H1 (cell line): ENCODE measurements around the gene IDI2. TPM values are rescaled to one million over a fixed set of nuclear protein-coding genes. Genes with fewer than 3 reads are reported as not detected.

Experiments used
- polyA plus RNA-seq, 7 experiments: library from polyadenylated mRNA; depleted of rRNA in 3 of 7; stranded (reverse) in 5 of 7; unstranded in 2 of 7; fragments of >200 nt in 5 of 7; fragments of 200-250 nt in 2 of 7; gene quantifications; 1 replicate in 5 of 7; 2 replicates in 1 of 7; 4 replicates in 1 of 7; pipeline versions ENCODE4 v1.2.1 to v1.2.3, GENCODE V29; 2011 to 2013; ENCODE audit warnings: missing spikeins in 2 of 7, mixed read lengths in 2 of 7
- total RNA-seq: library from RNA; stranded (reverse); fragmentation: NEBNext Ultra II Directional; extraction: Animal tissue kit (Norgen Biotek cat#: 25700); gene quantifications from 2 replicates; pipeline ENCODE4 v1.2.1, GENCODE V29; 2021

IDI2 gene
- total and polyA plus RNA-seq, 2 of the 8 experiments (the other 6 are each of a cell fraction or from before 2014, with no cell fraction given) = not detected

Other genes with a start within 250 kb of the IDI2 start
- gene LARP4B, start 94.2 kb downstream of the IDI2 start, total RNA-seq = 78.6 and 82.8 TPM in 2 replicates
- 20.1 and 21.7 TPM in 2 replicates for gene LARP4B, start 94.2 kb downstream of the IDI2 start, polyA plus RNA-seq (2011; rRNA removed)
- gene GTPBP4, start 37.4 kb downstream of the IDI2 start, total RNA-seq = 89.2 and 98.1 TPM in 2 replicates
- gene GTPBP4, start 37.4 kb downstream of the IDI2 start, polyA plus RNA-seq (2011; rRNA removed) = 15.5 and 16.9 TPM in 2 replicates
- 56.6 and 60.5 TPM in 2 replicates for gene IDI1, start 23.3 kb upstream of the IDI2 start, total RNA-seq
- gene IDI1, start 23.3 kb upstream of the IDI2 start, polyA plus RNA-seq (2011; rRNA removed) = 20.4 and 35.3 TPM in 2 replicates
- 10.5 and 12.0 TPM in 2 replicates for gene WDR37, start 30.5 kb upstream of the IDI2 start, total RNA-seq
- gene WDR37, start 30.5 kb upstream of the IDI2 start, polyA plus RNA-seq (2011; rRNA removed) = 9.6 and 10.1 TPM in 2 replicates